Measurements from ENCODE around the gene SCN3B.

SCN3B gene

GRCh38 chr11:123694551-123694950, 40.1 kb upstream of the SCN3B start:
- H3K4me3 ChIP-seq (ENCODE audit: low read depth, low read length) = no peak overlapping the region
- no peak for TF ChIP-seq CTCF (IDR thresholded peaks at IDR 0.05; ENCODE audit: insufficient read depth, low read depth, low read length, missing control alignments)
- DNase-seq (ENCODE audit: low read depth) = no peak

- DNase-seq (ENCODE audit: low read depth) = no peak
- no peak for TF ChIP-seq CTCF (IDR thresholded peaks at IDR 0.05; ENCODE audit: insufficient read depth, low read depth, low read length, missing control alignments)
- no peak overlapping the region for H3K4me3 ChIP-seq (ENCODE audit: low read depth, low read length)
These were observed 38.5 kb upstream of the SCN3B start for GRCh38 chr11:123692961-123693360.

GRCh38 chr11:123690485-123690884, 36.1 kb upstream of the SCN3B start:
- no peak for DNase-seq (ENCODE audit: low read depth)
- no peak for TF ChIP-seq CTCF (IDR thresholded peaks at IDR 0.05; ENCODE audit: insufficient read depth, low read depth, low read length, missing control alignments)
- H3K4me3 ChIP-seq (ENCODE audit: low read depth, low read length) = no peak overlapping the region

GRCh38 chr11:123684601-123685000, 30.2 kb upstream of the SCN3B start:
- no peak for TF ChIP-seq CTCF (IDR thresholded peaks at IDR 0.05; ENCODE audit: insufficient read depth, low read depth, low read length, missing control alignments)
- no peak for DNase-seq (ENCODE audit: low read depth)
- no peak overlapping the region for H3K4me3 ChIP-seq (ENCODE audit: low read depth, low read length)

DNA sequence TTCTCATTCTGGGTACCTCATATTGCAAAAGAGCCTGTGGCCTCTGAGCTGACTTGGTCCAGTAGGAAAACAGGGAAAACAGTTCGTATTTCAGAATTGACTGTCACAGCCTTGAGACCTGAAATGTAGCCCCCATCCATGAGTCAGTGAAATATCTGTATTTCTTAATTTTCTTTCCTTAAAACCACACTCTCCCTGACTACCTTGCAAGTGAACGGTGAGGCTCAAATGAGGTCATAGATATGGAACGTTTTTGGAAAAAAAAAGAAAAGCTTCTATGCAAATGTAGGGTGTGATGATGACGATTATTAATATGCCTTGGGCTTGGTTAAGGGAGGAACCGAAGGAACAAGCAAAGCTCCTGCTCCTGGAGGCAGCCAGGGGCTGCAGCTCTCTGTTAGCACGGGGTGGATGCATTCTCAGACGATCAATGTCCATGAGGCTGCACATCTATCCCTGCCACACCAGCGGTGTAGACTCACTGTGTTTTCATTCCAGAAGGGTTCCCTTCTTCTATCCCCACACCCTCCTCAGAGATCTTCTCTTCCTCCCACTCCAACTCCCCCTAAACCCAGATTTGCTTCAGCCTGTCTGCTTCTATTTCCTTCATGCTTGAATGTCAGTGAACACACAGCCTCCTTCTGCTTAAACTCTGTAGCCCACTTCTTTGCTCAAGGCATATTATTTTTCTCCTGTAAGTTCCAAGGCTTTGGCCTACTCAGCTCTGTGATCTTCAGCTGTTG, 29.2 kb upstream of the SCN3B start:
- DNase-seq (ENCODE audit: low read depth) = no peak
- no peak overlapping the region for H3K4me3 ChIP-seq (ENCODE audit: low read depth, low read length)

GRCh38 chr11:123682696-123683410, 28.4 kb upstream of the SCN3B start:
- no peak for DNase-seq (ENCODE audit: low read depth)
- no peak for TF ChIP-seq CTCF (IDR thresholded peaks at IDR 0.05; ENCODE audit: insufficient read depth, low read depth, low read length, missing control alignments)
- H3K4me3 ChIP-seq (ENCODE audit: low read depth, low read length) = no peak overlapping the region

More for the DNA sequence above, 29.2 kb upstream of the SCN3B start:
- no peak for TF ChIP-seq CTCF (IDR thresholded peaks at IDR 0.05; ENCODE audit: insufficient read depth, low read depth, low read length, missing control alignments)
